K562 (cell line): ENCODE measurements around the gene PCSK6. TPM values are rescaled to one million over a fixed set of nuclear protein-coding genes. Genes with fewer than 3 reads are reported as not detected.

Experiments
- ATAC-seq: fragments of 200-7000 bp; cut with Tn5 transposase; 3 replicates; pipeline ENCODE4 v1.9.1; 2020; ENCODE audit warnings: moderate library complexity
- BruUV-seq: library from RNA; stranded (reverse); fragments of 400-500 nt; replicated peaks from 2 replicates; lab custom pipeline; 2021; lab: Mats Ljungman, UMichigan
- CTCF ChIA-PET: fragments of 300-600 bp; formaldehyde crosslinking; extraction: SDS; loops from one replicate; lab custom pipeline; 2021; ENCODE audit warnings: low intra/inter-chr PET ratio; lab: Yijun Ruan, JAX
- POLR2A ChIA-PET: fragments of 300-600, 350-650 bp; sonication (Branson Sonifier 250); formaldehyde crosslinking; extraction: SDS; loops from one replicate; lab custom pipeline; 2021; ENCODE audit warnings: antibody characterized with exemption, inconsistent platforms; lab: Yijun Ruan, JAX
- DNase-seq, 4 experiments: peaks; one replicate each; pipeline versions ENCODE4 v3.0.0 to v3.0.0-alpha.2; 2011 to 2018; ENCODE audit warnings: low spot score in 3 of 4, mixed read lengths in 3 of 4; ENCODE audit errors: extremely low read depth in 1 of 4
- FAIRE-seq: peaks from 2 replicates; lab custom pipeline; 2011; peaks lifted over from hg19 to GRCh38; lab: Jason Lieb, UNC
- H2AFZ ChIP-seq: 2 replicates; pipeline ENCODE4 v1.6.0; 2011; ENCODE audit warnings: low read depth, low read length, control low read depth, inconsistent platforms
- H3K27ac ChIP-seq: fragments of 200-600 bp; 3 replicates; pipeline ENCODE4 v1.8.0; 2011; ENCODE audit warnings: low read depth, mild to moderate bottlenecking, control low read depth, inconsistent platforms, low read length, moderate library complexity, mixed read lengths; ENCODE audit errors: extremely low read depth
- H3K27me3 ChIP-seq, 2 experiments: fragments of 300-600 bp in 1 of 2; 2 replicates in 1 of 2; 3 replicates in 1 of 2; pipeline versions ENCODE4 v1.6.0 to v1.8.0; 2011; ENCODE audit warnings: inconsistent platforms in 2 of 2, low read length in 2 of 2, mild to moderate bottlenecking in 1 of 2, mixed read lengths in 1 of 2, moderate library complexity in 1 of 2; ENCODE audit not compliant: control insufficient read depth in 2 of 2, insufficient read depth in 2 of 2
- H3K36me3 ChIP-seq: fragments of 300-600 bp; 3 replicates; pipeline ENCODE4 v1.8.0; 2011; ENCODE audit warnings: mild to moderate bottlenecking, low read length, inconsistent platforms; ENCODE audit not compliant: control insufficient read depth, insufficient read depth
- H3K4me1 ChIP-seq, 2 experiments: fragments of 200-600 bp in 1 of 2; replicated peaks in 1 of 2; 2 replicates in 1 of 2; 3 replicates in 1 of 2; pipeline versions ENCODE4 v1.5.1 to v1.8.0; 2011; ENCODE audit warnings: inconsistent platforms in 2 of 2, low read length in 2 of 2, mild to moderate bottlenecking in 1 of 2, mixed read lengths in 1 of 2, moderate library complexity in 1 of 2; ENCODE audit not compliant: control insufficient read depth in 2 of 2, insufficient read depth in 2 of 2
- H3K4me2 ChIP-seq: 2 replicates; pipeline ENCODE4 v1.6.1; 2011; ENCODE audit warnings: low read length, control low read depth, inconsistent platforms, mixed read lengths; ENCODE audit not compliant: insufficient read depth
- H3K4me3 ChIP-seq: fragments of 200-600 bp; sonication (generic), shearing (Covaris generic); 2 replicates; pipeline ENCODE4 v1.5.1; 2016; ENCODE audit warnings: control low read depth, inconsistent platforms
- H3K79me2 ChIP-seq: fragments of 200-600 bp; 3 replicates; pipeline ENCODE4 v1.8.0; 2011; ENCODE audit warnings: low read length, inconsistent platforms; ENCODE audit not compliant: control insufficient read depth, insufficient read depth
- H3K9ac ChIP-seq, 2 experiments: 2 replicates each; pipeline versions ENCODE4 v1.6.0 to v1.6.1; 2011; ENCODE audit warnings: low read depth in 2 of 2, low read length in 2 of 2, control low read depth in 1 of 2, inconsistent platforms in 1 of 2, mild to moderate bottlenecking in 1 of 2, mixed read lengths in 1 of 2; ENCODE audit not compliant: insufficient read depth in 1 of 2
- H3K9me1 ChIP-seq: one replicate; pipeline ENCODE4 v1.6.0; 2011; ENCODE audit warnings: inconsistent platforms, mild to moderate bottlenecking, low read length, moderate library complexity; ENCODE audit not compliant: control insufficient read depth, insufficient read depth
- H3K9me3 ChIP-seq: replicated peaks from 2 replicates; pipeline ENCODE4 v1.5.1; 2011; ENCODE audit warnings: low read depth, low read length, inconsistent platforms; ENCODE audit not compliant: control insufficient read depth, insufficient read depth
- H4K20me1 ChIP-seq: replicated peaks from 2 replicates; pipeline ENCODE4 v1.6.1; 2011; ENCODE audit warnings: low read length, inconsistent platforms, mixed read lengths; ENCODE audit not compliant: control insufficient read depth, insufficient read depth
- ARID2 ChIP-seq: fragments of 450-650 bp; IDR thresholded peaks from 2 replicates; pipeline ENCODE4 v1.6.1; 2017; ENCODE audit warnings: antibody characterized with exemption, mild to moderate bottlenecking
- ATF2 ChIP-seq: sonication (generic); formaldehyde crosslinking; IDR thresholded peaks from 2 replicates; pipeline ENCODE4 v1.8.1; 2022; ENCODE audit warnings: missing genetic modification reagents
- C11orf30 ChIP-seq: fragments of 450-650 bp; IDR thresholded peaks from 2 replicates; pipeline ENCODE4 v1.6.1; 2016; ENCODE audit warnings: low read depth, mild to moderate bottlenecking
- ETS2 ChIP-seq: IDR thresholded peaks from 2 replicates; pipeline ENCODE4 v1.6.1; 2016; ENCODE audit warnings: borderline replicate concordance, missing genetic modification characterization, mild to moderate bottlenecking, moderate library complexity, missing compliant biosample characterization; ENCODE audit not compliant: poor library complexity, severe bottlenecking
- JUND ChIP-seq, 2 experiments: IDR thresholded peaks; 2 replicates in 1 of 2; 3 replicates in 1 of 2; pipeline ENCODE4 v1.6.1; 2011; ENCODE audit warnings: borderline replicate concordance in 2 of 2, low read depth in 2 of 2, low read length in 2 of 2, improper control_type of control experiment in 1 of 2, missing biosample characterization in 1 of 2, missing genetic modification characterization in 1 of 2, missing genetic modification reagents in 1 of 2
- MAFF ChIP-seq: IDR thresholded peaks from 2 replicates; pipeline ENCODE4 v1.6.1; 2012; ENCODE audit warnings: low read length, improper control_type of control experiment
- ZNF316 ChIP-seq: fragments of 450-650 bp; IDR thresholded peaks from 2 replicates; pipeline ENCODE4 v1.6.1; 2016
- WGBS: fragments of 100-300 bp; shearing (Covaris generic); methylation state at CpG from one replicate; pipeline ENCODE4 v1.1.6; 2016; ENCODE audit warnings: low coverage, mixed read lengths; ENCODE audit not compliant: insufficient coverage; ENCODE audit errors: missing lambda C conversion rate; 5-methylcytosine and 5-hydroxymethylcytosine counted together
- in situ Hi-C: fragments of 300-500 bp; cut with MboI; formaldehyde crosslinking; loops from 4 replicates; pipeline ENCODE4 v1.15.0; 2018; ENCODE audit warnings: inconsistent platforms, mixed read lengths
- intact Hi-C: fragments of 100-400 bp; cut with micrococcal nuclease; formaldehyde crosslinking; loops from 2 replicates; pipeline ENCODE4 v1.14.2; 2022
- polyA plus RNA-seq, 8 experiments: library from polyadenylated mRNA; depleted of rRNA in 4 of 8; stranded (reverse) in 5 of 8; unstranded in 3 of 8; fragments of >200 nt; fragmentation: Nextera tagmentation in 2 of 8; fragmentation: Illumina TruSeq in 1 of 8; extraction: Ambion mirVana in 2 of 8; extraction: Trizol in 1 of 8; gene quantifications; 2 replicates each; pipeline versions ENCODE4 v1.2.1 to v1.2.3, GENCODE V29; 2011 to 2014; ENCODE audit warnings: inconsistent platforms in 1 of 8, missing spikeins in 1 of 8
- total RNA-seq, 7 experiments: library from RNA; depleted of rRNA in 6 of 7; stranded (reverse); fragments of >200 nt in 6 of 7; fragmentation: Illumina TruSeq in 2 of 7; extraction: Trizol in 2 of 7; gene quantifications; 2 replicates each; pipeline versions ENCODE4 v1.2.1 to v1.2.3, GENCODE V29; 2011 to 2021; ENCODE audit warnings: low replicate concordance in 1 of 7
- TF ChIP-seq, protein P1 (sequence below), 3 experiments: fragments of 200-800 bp in 1 of 3; fragments of 250-450 bp in 1 of 3; fragments of 450-650 bp in 1 of 3; sonication (Bioruptor Pico) in 1 of 3; sonication (Bioruptor generic) in 1 of 3; formaldehyde crosslinking in 1 of 3; IDR thresholded peaks; 2 replicates each; pipeline versions ENCODE4 v1.6.1 to v1.8.0; 2016 to 2022; ENCODE audit warnings: mild to moderate bottlenecking in 2 of 3, missing genetic modification characterization in 2 of 3, missing compliant biosample characterization in 1 of 3, moderate library complexity in 1 of 3
- TF ChIP-seq, protein P2 (sequence below), 2 experiments: IDR thresholded peaks; 2 replicates each; pipeline ENCODE4 v1.6.1; 2011; ENCODE audit warnings: borderline replicate concordance in 1 of 2, control low read depth in 1 of 2, low read depth in 1 of 2, low read length in 1 of 2, mild to moderate bottlenecking in 1 of 2, mixed read lengths in 1 of 2, moderate library complexity in 1 of 2; ENCODE audit not compliant: insufficient read depth in 1 of 2, insufficient read length in 1 of 2, poor library complexity in 1 of 2, severe bottlenecking in 1 of 2; ENCODE audit errors: extremely low read depth in 1 of 2

The PCSK6 gene
- total and polyA plus RNA-seq, 9 of the 15 experiments (the other 6 are each of a cell fraction or from before 2014, with no cell fraction given): 2.2 to 32.6 (median 14.5) TPM

DNA sequence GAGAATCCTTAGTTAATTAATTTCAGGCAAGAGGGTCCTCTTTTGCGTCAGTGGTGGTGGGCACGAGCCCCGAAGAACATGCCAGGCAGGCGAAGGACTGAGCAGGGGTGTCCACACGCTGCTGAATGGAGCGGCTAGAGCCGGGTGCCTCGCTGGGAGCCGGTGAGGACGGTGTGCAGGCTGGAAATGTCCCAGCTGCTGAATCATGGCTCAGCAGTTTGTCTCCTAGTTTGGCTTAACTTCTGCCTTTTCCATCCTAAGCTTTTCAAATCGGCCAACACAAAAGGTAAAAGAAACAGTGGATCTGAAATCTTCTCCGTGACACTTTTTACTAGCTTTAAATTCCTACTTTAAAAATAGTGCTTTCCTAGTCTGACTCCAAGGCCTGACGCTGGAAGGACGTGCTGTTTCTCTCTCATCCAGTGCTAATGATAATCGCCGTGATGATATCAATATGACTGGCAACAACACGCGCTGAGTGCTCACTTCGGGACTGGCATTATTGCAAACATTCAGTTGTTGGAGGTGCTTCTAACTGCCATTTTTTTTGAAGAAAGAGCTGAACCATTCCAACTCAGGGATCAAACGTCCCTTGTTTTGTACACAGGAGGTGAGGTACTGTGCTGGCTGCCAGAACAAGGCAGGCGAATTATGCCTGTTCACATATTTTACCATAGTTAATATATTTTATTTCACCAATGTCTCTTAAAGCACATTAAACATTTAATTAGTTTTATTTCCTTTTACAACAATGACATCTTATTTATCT, 19.8 kb downstream of the PCSK6 start:
- POLR2A ChIA-PET: interaction anchor here (0.7 to 2.6 kb wide), 7 partner anchors 9 to 94 kb away, joined by 3 to 16 read pairs (median 7); no protein-coding TSS in a partner anchor
- in situ Hi-C loops: no loop called here
- Histone ChIP-seq H3K4me3 (no peak overlapping the region), H3K79me2 (peaks cover 27% of the 10 kb centered on the region), H3K27me3 (peaks cover 3 to 6% of the 10 kb centered on the region in 2 experiments; a peak in 3 of 5 replicates), H2AFZ (peak overlapping the region; percentile 60), H3K9me1 (no peaks in the 10 kb centered on the region), H3K36me3 (peaks cover 3% of the 10 kb centered on the region; the same call in 1 of the 3 replicates), H3K9me3 (peaks cover 2% of the 10 kb centered on the region), H4K20me1 (no peaks in the 10 kb centered on the region), H3K27ac (peak overlapping the region; percentile 56; the same call in 2 of the 3 replicates), H3K4me2 (peak overlapping the region; percentile 61), H3K4me1 (peaks cover 12 to 17% of the 10 kb centered on the region in 2 experiments; a peak in 4 of 5 replicates), H3K9ac (peak overlapping the region; percentile 33 to 88)
- no TSS peak for BruUV-seq
- 12% methylated on average over 21 of the region's 21 CpGs for WGBS
- intact Hi-C loops: no loop called here
- CTCF ChIA-PET: interaction anchor here (0.5 kb wide), 1 partner anchor 174 kb away, joined by 3 read pairs; no protein-coding TSS in a partner anchor
- DNase-seq: peak in 2 of 4 experiments; percentile 57 to 59
- FAIRE-seq: peak; percentile 64
- peak; percentile 89 for ATAC-seq
- TF ChIP-seq ZNF316: peak; percentile 85
- TF ChIP-seq JUND (IDR thresholded peaks at IDR 0.05; ENCODE audit: borderline replicate concordance, low read depth, low read length): 0 out of 2 replicates have a peak, but pooled peaks have one; percentile 6
- TF ChIP-seq JUND (tag; IDR thresholded peaks at IDR 0.05; ENCODE audit: borderline replicate concordance, low read depth, low read length): no peak
- TF ChIP-seq ATF2 (CRISPR knock-in tag): no peak
- TF ChIP-seq MAFF: peak; percentile 40
- TF ChIP-seq ARID2: no peak
- TF ChIP-seq, protein P1, sequence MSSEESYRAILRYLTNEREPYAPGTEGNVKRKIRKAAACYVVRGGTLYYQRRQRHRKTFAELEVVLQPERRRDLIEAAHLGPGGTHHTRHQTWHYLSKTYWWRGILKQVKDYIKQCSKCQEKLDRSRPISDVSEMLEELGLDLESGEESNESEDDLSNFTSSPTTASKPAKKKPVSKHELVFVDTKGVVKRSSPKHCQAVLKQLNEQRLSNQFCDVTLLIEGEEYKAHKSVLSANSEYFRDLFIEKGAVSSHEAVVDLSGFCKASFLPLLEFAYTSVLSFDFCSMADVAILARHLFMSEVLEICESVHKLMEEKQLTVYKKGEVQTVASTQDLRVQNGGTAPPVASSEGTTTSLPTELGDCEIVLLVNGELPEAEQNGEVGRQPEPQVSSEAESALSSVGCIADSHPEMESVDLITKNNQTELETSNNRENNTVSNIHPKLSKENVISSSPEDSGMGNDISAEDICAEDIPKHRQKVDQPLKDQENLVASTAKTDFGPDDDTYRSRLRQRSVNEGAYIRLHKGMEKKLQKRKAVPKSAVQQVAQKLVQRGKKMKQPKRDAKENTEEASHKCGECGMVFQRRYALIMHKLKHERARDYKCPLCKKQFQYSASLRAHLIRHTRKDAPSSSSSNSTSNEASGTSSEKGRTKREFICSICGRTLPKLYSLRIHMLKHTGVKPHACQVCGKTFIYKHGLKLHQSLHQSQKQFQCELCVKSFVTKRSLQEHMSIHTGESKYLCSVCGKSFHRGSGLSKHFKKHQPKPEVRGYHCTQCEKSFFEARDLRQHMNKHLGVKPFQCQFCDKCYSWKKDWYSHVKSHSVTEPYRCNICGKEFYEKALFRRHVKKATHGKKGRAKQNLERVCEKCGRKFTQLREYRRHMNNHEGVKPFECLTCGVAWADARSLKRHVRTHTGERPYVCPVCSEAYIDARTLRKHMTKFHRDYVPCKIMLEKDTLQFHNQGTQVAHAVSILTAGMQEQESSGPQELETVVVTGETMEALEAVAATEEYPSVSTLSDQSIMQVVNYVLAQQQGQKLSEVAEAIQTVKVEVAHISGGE (CRISPR knock-in tag; IDR thresholded peaks at IDR 0.05): no peak
- no peak for TF ChIP-seq ETS2 (tag)
- TF ChIP-seq, protein P2, sequence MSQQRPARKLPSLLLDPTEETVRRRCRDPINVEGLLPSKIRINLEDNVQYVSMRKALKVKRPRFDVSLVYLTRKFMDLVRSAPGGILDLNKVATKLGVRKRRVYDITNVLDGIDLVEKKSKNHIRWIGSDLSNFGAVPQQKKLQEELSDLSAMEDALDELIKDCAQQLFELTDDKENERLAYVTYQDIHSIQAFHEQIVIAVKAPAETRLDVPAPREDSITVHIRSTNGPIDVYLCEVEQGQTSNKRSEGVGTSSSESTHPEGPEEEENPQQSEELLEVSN (IDR thresholded peaks at IDR 0.05; ENCODE audit: borderline replicate concordance in 1 of 2, extremely low read depth in 1 of 2, insufficient read depth in 1 of 2, insufficient read length in 1 of 2, low read depth in 1 of 2, low read length in 1 of 2, poor library complexity in 1 of 2, severe bottlenecking in 1 of 2): peak in 1 of 2 experiments; percentile 46
- TF ChIP-seq C11orf30: peak; percentile 85
